Measurements from ENCODE around the gene WDR93.

- TF ChIP-seq SUZ12 (IDR thresholded peaks at IDR 0.05; ENCODE audit: extremely low read depth, insufficient read depth, insufficient read length) (no peak), YY1 (IDR thresholded peaks at IDR 0.05; ENCODE audit: insufficient read depth, insufficient read length) (no peak), ZNF274 (IDR thresholded peaks at IDR 0.05; ENCODE audit: low read depth, low read length) (no peak)
These were observed 76.0 kb downstream of the WDR93 start for GRCh38 chr15:89766357-89767311.

All from NT2/D1 (cell line).